ENCODE results near the gene CCND1.
A peak's percentile ranks its signal among the peaks of the same experiment; 100 is the strongest.

Gene CCND1

DNA sequence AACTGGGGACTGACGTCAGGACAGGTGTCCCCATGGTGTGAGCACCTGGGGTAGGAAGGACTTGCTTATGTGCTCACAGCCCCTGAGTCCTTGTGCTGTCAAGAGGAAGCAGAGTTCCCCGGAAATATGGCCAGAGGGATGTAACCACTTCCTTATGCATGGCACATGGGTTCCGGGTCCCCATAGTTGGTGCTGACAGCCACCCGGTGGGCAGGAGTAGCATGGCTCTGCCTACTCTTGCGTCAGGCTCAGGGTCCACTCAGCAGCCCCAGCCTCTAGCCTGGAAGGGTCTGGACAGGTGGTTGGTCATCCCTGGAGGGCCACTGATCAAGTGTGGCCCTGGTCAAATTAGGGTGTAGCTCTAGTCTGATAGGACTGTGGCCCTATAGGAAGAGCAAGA, 42.8 kb upstream of the CCND1 start:
- peak overlapping the region; percentile 66 for H3K27ac ChIP-seq
- TF ChIP-seq CTCF (IDR thresholded peaks at IDR 0.05) = no peak
- H3K27me3 ChIP-seq = peaks cover 9% of the 10 kb centered on the region
- peaks cover 40 to 45% of the 10 kb centered on the region in 2 experiments for H3K4me1 ChIP-seq (ENCODE audit: control insufficient read depth in 1 of 2, insufficient read depth in 1 of 2, low read depth in 1 of 2, low read length in 1 of 2)
- H3K4me3 ChIP-seq (ENCODE audit: low read depth in 1 of 2, low read length in 1 of 2) = no peak overlapping the region
- no peaks in the 10 kb centered on the region for H3K36me3 ChIP-seq
- H3K9me3 ChIP-seq = no peaks in the 10 kb centered on the region

GRCh38 chr11:69599502-69599901, 41.5 kb upstream of the CCND1 start:
- Histone ChIP-seq H3K27me3 (peaks cover 22% of the 10 kb centered on the region), H3K4me3 (ENCODE audit: low read depth in 1 of 2, low read length in 1 of 2) (peak overlapping the region in 1 of 2 experiments; percentile 21), H3K36me3 (no peaks in the 10 kb centered on the region), H3K4me1 (ENCODE audit: control insufficient read depth in 1 of 2, insufficient read depth in 1 of 2, low read depth in 1 of 2, low read length in 1 of 2) (peaks cover 40 to 45% of the 10 kb centered on the region in 2 experiments), H3K9me3 (no peaks in the 10 kb centered on the region), H3K27ac (peak overlapping the region; percentile 66)
- no peak for TF ChIP-seq CTCF (IDR thresholded peaks at IDR 0.05)

- H3K27me3 ChIP-seq = peaks cover 27% of the 10 kb centered on the region
Measured at GRCh38 chr11:69600001-69600400, 41.0 kb upstream of the CCND1 start.

DNA sequence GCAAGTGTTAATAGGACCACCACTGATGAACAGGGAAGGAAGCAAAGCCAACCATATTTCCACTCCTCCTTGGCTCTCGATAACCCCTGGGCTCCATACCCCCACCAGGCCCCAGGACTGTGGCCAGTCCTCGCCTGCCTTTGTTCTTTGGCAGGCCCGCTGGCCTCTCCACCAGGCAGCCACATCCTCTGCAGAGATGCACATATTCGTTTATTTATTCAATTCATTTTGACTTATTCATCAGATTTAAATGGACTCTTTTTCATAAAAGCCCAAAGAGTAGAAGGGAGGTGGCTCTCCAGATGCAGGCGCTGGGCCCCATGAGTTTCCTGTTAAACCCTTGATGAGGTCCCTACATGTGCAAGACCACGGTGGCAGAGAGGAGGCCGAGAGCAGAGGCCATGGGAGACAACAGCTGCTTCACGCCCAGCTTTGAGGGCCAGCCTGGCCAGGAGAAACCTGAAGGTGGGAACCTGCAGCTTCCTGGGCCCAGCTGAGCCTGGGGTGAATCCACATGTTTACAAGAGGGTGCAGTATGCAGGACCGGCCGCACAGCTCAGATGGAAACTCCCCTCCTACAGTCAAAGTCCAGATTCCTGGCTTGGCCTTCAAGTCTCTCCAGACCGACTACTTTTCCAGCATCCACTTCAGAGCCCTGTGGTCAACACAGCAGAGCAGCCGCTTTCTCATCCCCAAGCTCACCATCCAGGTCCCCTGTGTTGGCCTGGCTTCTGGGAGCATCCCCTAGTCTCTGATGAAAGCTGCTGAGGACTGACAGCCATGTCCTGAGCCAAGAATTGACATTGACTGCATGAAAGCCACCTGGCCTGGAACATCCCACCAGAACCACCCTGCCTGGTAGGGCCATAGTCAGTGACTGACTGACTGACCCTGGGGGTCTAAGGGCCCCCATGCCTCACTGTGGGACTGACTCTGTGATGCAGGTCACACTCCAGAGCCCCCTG, 39.7 kb upstream of the CCND1 start:
- no peak for TF ChIP-seq CTCF (IDR thresholded peaks at IDR 0.05)
- H3K27me3 ChIP-seq = peaks cover 38% of the 10 kb centered on the region
- H3K27ac ChIP-seq = no peak overlapping the region

More at GRCh38 chr11:69600001-69600400, 41.0 kb upstream of the CCND1 start:
- Histone ChIP-seq H3K36me3 (no peaks in the 10 kb centered on the region), H3K9me3 (no peaks in the 10 kb centered on the region), H3K4me3 (ENCODE audit: low read depth in 1 of 2, low read length in 1 of 2) (no peak overlapping the region), H3K27ac (no peak overlapping the region), H3K4me1 (ENCODE audit: control insufficient read depth in 1 of 2, insufficient read depth in 1 of 2, low read depth in 1 of 2, low read length in 1 of 2) (peaks cover 40 to 45% of the 10 kb centered on the region in 2 experiments)
- TF ChIP-seq CTCF (IDR thresholded peaks at IDR 0.05) = no peak

GRCh38 chr11:69603111-69603836, 37.7 kb upstream of the CCND1 start:
- Histone ChIP-seq H3K27me3 (peaks cover 56% of the 10 kb centered on the region), H3K9me3 (no peaks in the 10 kb centered on the region), H3K4me1 (ENCODE audit: control insufficient read depth in 1 of 2, insufficient read depth in 1 of 2, low read depth in 1 of 2, low read length in 1 of 2) (peaks cover 25 to 29% of the 10 kb centered on the region in 2 experiments), H3K36me3 (no peaks in the 10 kb centered on the region), H3K27ac (no peak overlapping the region), H3K4me3 (ENCODE audit: low read depth in 1 of 2, low read length in 1 of 2) (no peak overlapping the region)
- TF ChIP-seq CTCF (IDR thresholded peaks at IDR 0.05) = no peak

More for the DNA sequence above, 39.7 kb upstream of the CCND1 start:
- Histone ChIP-seq H3K4me1 (ENCODE audit: control insufficient read depth in 1 of 2, insufficient read depth in 1 of 2, low read depth in 1 of 2, low read length in 1 of 2) (peaks cover 40 to 45% of the 10 kb centered on the region in 2 experiments), H3K9me3 (no peaks in the 10 kb centered on the region), H3K36me3 (no peaks in the 10 kb centered on the region), H3K4me3 (ENCODE audit: low read depth in 1 of 2, low read length in 1 of 2) (no peak overlapping the region)

Measured in neutrophil (primary cell).